SHP77 (cell line): ENCODE results near the gene MYLK.

Experiments used
- DNase-seq, 2 experiments: peaks; one replicate each; lab custom pipeline; 2025; lab: John Stamatoyannopoulos, UW

The MYLK gene

GRCh38 chr3:123818921-123819429, 65.2 kb downstream of the MYLK start:
- no peak for DNase-seq

- DNase-seq, result no peak
Measured at GRCh38 chr3:123818324-123818920, 65.7 kb downstream of the MYLK start.

GRCh38 chr3:123817413-123817812, 66.7 kb downstream of the MYLK start:
- DNase-seq, result no peak

- no peak for DNase-seq
Measured at GRCh38 chr3:123816673-123817207, 67.4 kb downstream of the MYLK start.

- no peak for DNase-seq
Measured at GRCh38 chr3:123815981-123816380, 68.2 kb downstream of the MYLK start.

GRCh38 chr3:123813876-123814275, 70.3 kb downstream of the MYLK start:
- DNase-seq, result no peak

GRCh38 chr3:123809597-123809996, 74.5 kb downstream of the MYLK start:
- DNase-seq, result no peak

- DNase-seq, result no peak
Measured at GRCh38 chr3:123808812-123809211, 75.3 kb downstream of the MYLK start.

GRCh38 chr3:123807820-123808219, 76.3 kb downstream of the MYLK start:
- peak in 1 of 2 experiments; percentile 26 for DNase-seq

- no peak for DNase-seq
Measured at GRCh38 chr3:123805504-123805903, 78.6 kb downstream of the MYLK start.

GRCh38 chr3:123805101-123805500, 79.0 kb downstream of the MYLK start:
- DNase-seq, result no peak

GRCh38 chr3:123804676-123805075, 79.5 kb downstream of the MYLK start:
- DNase-seq, result no peak

- DNase-seq, result no peak
Measured at GRCh38 chr3:123803521-123803920, 80.6 kb downstream of the MYLK start.

GRCh38 chr3:123802007-123802625, 82.0 kb downstream of the MYLK start:
- DNase-seq, result no peak

- DNase-seq, result no peak
Measured at GRCh38 chr3:123801474-123801873, 82.7 kb downstream of the MYLK start.

- DNase-seq, result no peak
Measured at GRCh38 chr3:123800362-123800682, 83.8 kb downstream of the MYLK start.

- DNase-seq, result no peak
Measured at GRCh38 chr3:123799544-123800361, 84.4 kb downstream of the MYLK start.

- no peak for DNase-seq
Measured at GRCh38 chr3:123798550-123798949, 85.6 kb downstream of the MYLK start.

- no peak for DNase-seq
Measured at GRCh38 chr3:123795471-123796251, 88.5 kb downstream of the MYLK start.

GRCh38 chr3:123793425-123793824, 90.7 kb downstream of the MYLK start:
- no peak for DNase-seq

- DNase-seq, result no peak
Measured at GRCh38 chr3:123792473-123793201, 91.5 kb downstream of the MYLK start.
